ENCODE data around the gene ZFHX2. TPM values are rescaled to one million over a fixed set of nuclear protein-coding genes. Genes with fewer than 3 reads are reported as not detected.

ZFHX2 gene
- total and polyA plus RNA-seq, 2 of the 13 experiments (the other 11 are each of a cell fraction or from before 2014, with no cell fraction given), result 0.17 to 0.44 TPM

DNA sequence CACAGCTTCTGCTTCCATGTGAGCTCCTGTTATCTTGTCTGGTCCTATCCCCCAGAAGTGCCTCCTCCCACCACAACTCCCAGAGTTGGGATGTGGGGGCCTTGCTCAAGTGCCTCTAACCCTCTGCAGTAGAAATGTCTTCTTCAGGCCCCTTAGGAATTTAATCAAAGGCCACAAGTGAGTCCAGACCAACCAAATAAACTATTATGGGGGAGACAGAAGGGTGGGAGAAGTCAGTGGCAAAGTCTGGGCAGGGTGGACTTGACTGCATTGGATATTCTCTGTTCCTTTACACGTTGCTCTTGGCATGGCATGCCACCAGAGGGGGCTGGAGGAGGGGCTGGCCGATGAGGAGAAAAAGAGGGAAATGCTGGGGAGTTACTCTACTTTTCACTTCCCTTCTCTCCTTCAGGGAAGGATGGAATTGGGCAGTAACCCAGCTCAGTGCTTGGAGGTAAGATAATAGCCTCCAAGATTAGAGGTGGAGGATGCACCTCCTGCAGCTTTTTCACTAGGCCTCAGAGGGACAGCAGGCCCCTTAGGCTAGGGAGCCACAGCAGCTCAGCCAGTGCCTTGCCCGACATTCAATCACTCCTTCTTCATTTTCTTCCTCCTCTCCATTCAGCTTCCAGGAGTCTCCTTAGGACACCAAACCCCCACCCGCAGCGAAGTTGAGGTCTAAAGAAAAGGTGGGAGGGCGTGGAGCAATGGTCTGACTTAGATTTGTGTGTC, 17.2 kb upstream of the ZFHX2 start (continued):
- no peak for TF ChIP-seq ZNF547 (CRISPR knock-in tag; IDR thresholded peaks at IDR 0.05)
- TF ChIP-seq, protein P1, sequence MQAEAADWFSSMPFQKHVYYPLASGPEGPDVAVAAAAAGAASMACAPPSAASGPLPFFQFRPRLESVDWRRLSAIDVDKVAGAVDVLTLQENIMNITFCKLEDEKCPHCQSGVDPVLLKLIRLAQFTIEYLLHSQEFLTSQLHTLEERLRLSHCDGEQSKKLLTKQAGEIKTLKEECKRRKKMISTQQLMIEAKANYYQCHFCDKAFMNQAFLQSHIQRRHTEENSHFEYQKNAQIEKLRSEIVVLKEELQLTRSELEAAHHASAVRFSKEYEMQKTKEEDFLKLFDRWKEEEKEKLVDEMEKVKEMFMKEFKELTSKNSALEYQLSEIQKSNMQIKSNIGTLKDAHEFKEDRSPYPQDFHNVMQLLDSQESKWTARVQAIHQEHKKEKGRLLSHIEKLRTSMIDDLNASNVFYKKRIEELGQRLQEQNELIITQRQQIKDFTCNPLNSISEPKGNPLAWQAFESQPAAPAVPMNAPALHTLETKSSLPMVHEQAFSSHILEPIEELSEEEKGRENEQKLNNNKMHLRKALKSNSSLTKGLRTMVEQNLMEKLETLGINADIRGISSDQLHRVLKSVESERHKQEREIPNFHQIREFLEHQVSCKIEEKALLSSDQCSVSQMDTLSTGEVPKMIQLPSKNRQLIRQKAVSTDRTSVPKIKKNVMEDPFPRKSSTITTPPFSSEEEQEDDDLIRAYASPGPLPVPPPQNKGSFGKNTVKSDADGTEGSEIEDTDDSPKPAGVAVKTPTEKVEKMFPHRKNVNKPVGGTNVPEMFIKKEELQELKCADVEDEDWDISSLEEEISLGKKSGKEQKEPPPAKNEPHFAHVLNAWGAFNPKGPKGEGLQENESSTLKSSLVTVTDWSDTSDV (CRISPR knock-in tag; IDR thresholded peaks at IDR 0.05), result no peak
- no peak for TF ChIP-seq IRX3 (CRISPR knock-in tag; IDR thresholded peaks at IDR 0.05; ENCODE audit: borderline replicate concordance, low read depth)
- TF ChIP-seq ZBTB42 (CRISPR knock-in tag; IDR thresholded peaks at IDR 0.05), result no peak
- no peak for TF ChIP-seq SMAD1 (CRISPR knock-in tag; IDR thresholded peaks at IDR 0.05; ENCODE audit: borderline replicate concordance, low read depth)
- TF ChIP-seq PHF20 (CRISPR knock-in tag; IDR thresholded peaks at IDR 0.05), result no peak
- TF ChIP-seq JUNB (CRISPR knock-in tag; IDR thresholded peaks at IDR 0.05; ENCODE audit: borderline replicate concordance), result 0 out of 2 replicates have a peak, but pooled peaks have one; percentile 59
- TF ChIP-seq RBM22 (optimal IDR thresholded peaks at IDR 0.05; ENCODE audit: low read length), result no peak
- no peak for TF ChIP-seq ZNF878 (CRISPR knock-in tag; IDR thresholded peaks at IDR 0.05)
- TF ChIP-seq ZFP82 (CRISPR knock-in tag; IDR thresholded peaks at IDR 0.05; ENCODE audit: borderline replicate concordance), result no peak
- no peak for TF ChIP-seq NFRKB (IDR thresholded peaks at IDR 0.05)
- no peak for TF ChIP-seq ZNF563 (CRISPR knock-in tag; IDR thresholded peaks at IDR 0.05)
- no peak for TF ChIP-seq SKI (IDR thresholded peaks at IDR 0.05; ENCODE audit: partially characterized antibody)
- no peak for TF ChIP-seq PPARG (CRISPR knock-in tag; conservative IDR thresholded peaks at IDR 0.05)
- TF ChIP-seq, protein P2, sequence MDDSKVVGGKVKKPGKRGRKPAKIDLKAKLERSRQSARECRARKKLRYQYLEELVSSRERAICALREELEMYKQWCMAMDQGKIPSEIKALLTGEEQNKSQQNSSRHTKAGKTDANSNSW (CRISPR knock-in tag; IDR thresholded peaks at IDR 0.05; ENCODE audit: borderline replicate concordance), result no peak
- TF ChIP-seq ZKSCAN8 (CRISPR knock-in tag; IDR thresholded peaks at IDR 0.05; ENCODE audit: borderline replicate concordance), result no peak
- no peak for TF ChIP-seq ATF1 (CRISPR knock-in tag; IDR thresholded peaks at IDR 0.05)
- no peak for TF ChIP-seq RAD51 (IDR thresholded peaks at IDR 0.05; ENCODE audit: borderline replicate concordance)
- TF ChIP-seq ZNF766 (CRISPR knock-in tag; IDR thresholded peaks at IDR 0.05; ENCODE audit: borderline replicate concordance), result no peak
- TF ChIP-seq, protein P3, sequence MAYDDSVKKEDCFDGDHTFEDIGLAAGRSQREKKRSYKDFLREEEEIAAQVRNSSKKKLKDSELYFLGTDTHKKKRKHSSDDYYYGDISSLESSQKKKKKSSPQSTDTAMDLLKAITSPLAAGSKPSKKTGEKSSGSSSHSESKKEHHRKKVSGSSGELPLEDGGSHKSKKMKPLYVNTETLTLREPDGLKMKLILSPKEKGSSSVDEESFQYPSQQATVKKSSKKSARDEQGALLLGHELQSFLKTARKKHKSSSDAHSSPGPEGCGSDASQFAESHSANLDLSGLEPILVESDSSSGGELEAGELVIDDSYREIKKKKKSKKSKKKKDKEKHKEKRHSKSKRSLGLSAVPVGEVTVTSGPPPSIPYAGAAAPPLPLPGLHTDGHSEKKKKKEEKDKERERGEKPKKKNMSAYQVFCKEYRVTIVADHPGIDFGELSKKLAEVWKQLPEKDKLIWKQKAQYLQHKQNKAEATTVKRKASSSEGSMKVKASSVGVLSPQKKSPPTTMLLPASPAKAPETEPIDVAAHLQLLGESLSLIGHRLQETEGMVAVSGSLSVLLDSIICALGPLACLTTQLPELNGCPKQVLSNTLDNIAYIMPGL (CRISPR knock-in tag; IDR thresholded peaks at IDR 0.05; ENCODE audit: borderline replicate concordance in 1 of 2, low read depth in 1 of 2), result peak; percentile 69 to 75; a peak in 3 of 4 replicates
- TF ChIP-seq TP53 (CRISPR knock-in tag; conservative IDR thresholded peaks at IDR 0.05), result no peak
- TF ChIP-seq POLR2A (IDR thresholded peaks at IDR 0.05; ENCODE audit: insufficient read depth in 1 of 2, low read depth in 2 of 2, low read length in 2 of 2), result no peak
- TF ChIP-seq SMC3 (IDR thresholded peaks at IDR 0.05; ENCODE audit: low read length), result peak; percentile 86
- TF ChIP-seq TGIF2 (CRISPR knock-in tag; IDR thresholded peaks at IDR 0.05), result no peak

Measured in HepG2 (cell line).